GM23338 (cell line): ENCODE measurements around the gene PLOD2. TPM values are rescaled to one million over a fixed set of nuclear protein-coding genes. Genes with fewer than 3 reads are reported as not detected.
A peak's percentile ranks its signal among the peaks of the same experiment; 100 is the strongest.

Source experiments
- ATAC-seq: fragments of 200-7000 bp; cut with Tn5 transposase; 3 replicates; pipeline ENCODE4 v1.9.1; 2020
- DNase-seq: peaks from one replicate; pipeline ENCODE4 v3.0.0-alpha.2; 2015; ENCODE audit warnings: low spot score
- H2AFZ ChIP-seq: fragments of 200-600 bp; sonication (generic); 2 replicates; pipeline ENCODE4 v1.8.0; 2016; ENCODE audit warnings: antibody characterized with exemption, mild to moderate bottlenecking, moderate library complexity
- H3F3A ChIP-seq: fragments of 200-600 bp; sonication (generic); replicated peaks from 2 replicates; pipeline ENCODE4 v1.8.0; 2017; ENCODE audit warnings: antibody characterized with exemption, mixed run types, low read depth
- H3K27ac ChIP-seq: fragments of 200-600 bp; sonication (generic); 2 replicates; pipeline ENCODE4 v1.6.1; 2016; ENCODE audit warnings: low read depth
- H3K27me3 ChIP-seq: fragments of 200-600 bp; sonication (generic); 2 replicates; pipeline ENCODE4 v1.8.0; 2016; ENCODE audit warnings: mild to moderate bottlenecking, mixed run types, moderate library complexity; ENCODE audit not compliant: insufficient read depth
- H3K36me3 ChIP-seq: fragments of 200-600 bp; sonication (generic); 2 replicates; pipeline ENCODE4 v1.8.0; 2016; ENCODE audit warnings: mild to moderate bottlenecking; ENCODE audit not compliant: insufficient read depth
- H3K4me1 ChIP-seq: fragments of 200-600 bp; sonication (generic); 2 replicates; pipeline ENCODE4 v1.8.0; 2016; ENCODE audit warnings: mild to moderate bottlenecking, moderate library complexity; ENCODE audit not compliant: insufficient read depth
- H3K4me2 ChIP-seq: fragments of 200-600 bp; sonication (generic); 2 replicates; pipeline ENCODE4 v1.7.1; 2017; ENCODE audit warnings: mixed run types
- H3K4me3 ChIP-seq: fragments of 200-600 bp; sonication (generic); 2 replicates; pipeline ENCODE4 v1.6.1; 2016; ENCODE audit warnings: mixed run types
- H3K79me2 ChIP-seq: fragments of 200-600 bp; sonication (generic); replicated peaks from 2 replicates; pipeline ENCODE4 v1.8.0; 2017; ENCODE audit warnings: mild to moderate bottlenecking; ENCODE audit not compliant: insufficient read depth
- H3K9me2 ChIP-seq: fragments of 200-600 bp; sonication (generic); 2 replicates; pipeline ENCODE4 v1.8.0; 2017; ENCODE audit not compliant: insufficient read depth
- H4K20me1 ChIP-seq: fragments of 200-600 bp; sonication (generic); replicated peaks from 2 replicates; pipeline ENCODE4 v1.8.0; 2017; ENCODE audit warnings: mild to moderate bottlenecking; ENCODE audit not compliant: insufficient read depth
- H3K27ac Mint-ChIP-seq: 2 replicates; pipeline ENCODE4 v1.8.0; 2020; ENCODE audit warnings: inconsistent platforms, mild to moderate bottlenecking, moderate library complexity, mixed read lengths
- H3K27me3 Mint-ChIP-seq: 3 replicates; pipeline ENCODE4 v1.8.0; 2022; ENCODE audit warnings: low read depth, mild to moderate bottlenecking, moderate library complexity, mixed read lengths, inconsistent platforms; ENCODE audit not compliant: insufficient read depth, poor library complexity
- H3K36me3 Mint-ChIP-seq: 3 replicates; pipeline ENCODE4 v1.8.0; 2021; ENCODE audit warnings: low read depth, mild to moderate bottlenecking, inconsistent platforms, moderate library complexity, mixed read lengths
- H3K4me1 Mint-ChIP-seq: 3 replicates; pipeline ENCODE4 v1.8.0; 2020; ENCODE audit warnings: mild to moderate bottlenecking, inconsistent platforms, mixed read lengths
- H3K4me3 Mint-ChIP-seq: 3 replicates; pipeline ENCODE4 v1.8.0; 2021; ENCODE audit warnings: moderate library complexity, mild to moderate bottlenecking, inconsistent platforms, mixed read lengths
- H3K9me3 Mint-ChIP-seq: 3 replicates; pipeline ENCODE4 v1.8.0; 2020; ENCODE audit warnings: moderate library complexity, mild to moderate bottlenecking, inconsistent platforms, mixed read lengths
- CREB1 ChIP-seq: fragments of 250-450 bp; sonication (Bioruptor Pico); IDR thresholded peaks from 2 replicates; pipeline ENCODE4 v1.5.0; 2020; ENCODE audit warnings: low read depth, mild to moderate bottlenecking, moderate library complexity
- CTCF ChIP-seq, 2 experiments: fragments of 200-600 bp in 1 of 2; sonication (generic) in 1 of 2; conservative IDR thresholded peaks; 2 replicates each; pipeline versions ENCODE4 v1.5.1 to v1.6.1; 2016 to 2017; ENCODE audit warnings: antibody characterized with exemption in 2 of 2, low read depth in 2 of 2, mild to moderate bottlenecking in 2 of 2, moderate library complexity in 1 of 2
- ZNF331 ChIP-seq: fragments of 250-450 bp; sonication (Bioruptor Pico); IDR thresholded peaks from 2 replicates; pipeline ENCODE4 v1.5.0; 2020; ENCODE audit warnings: low read depth, mild to moderate bottlenecking, moderate library complexity
- ZNF462 ChIP-seq: fragments of 250-450 bp; sonication (Bioruptor Pico); IDR thresholded peaks from 2 replicates; pipeline ENCODE4 v1.5.0; 2020; ENCODE audit warnings: mild to moderate bottlenecking, moderate library complexity
- polyA plus RNA-seq: library from polyadenylated mRNA; unstranded; fragments of >200 nt; fragmentation: Nextera tagmentation; extraction: Ambion mirVana; gene quantifications from 2 replicates; pipeline ENCODE4 v1.2.1, GENCODE V29; 2016
- total RNA-seq: library from RNA; depleted of rRNA; stranded (reverse); fragments of >200 nt; shearing (Covaris generic); gene quantifications from 2 replicates; pipeline ENCODE4 v1.2.3, GENCODE V29; 2014

The PLOD2 gene
- total and polyA plus RNA-seq, 2 experiments from 2014 or later: 26.7 to 30.5 TPM

- TF ChIP-seq ZNF462 (CRISPR knock-in tag) (no peak), CREB1 (no peak)
Measured at GRCh38 chr3:146152834-146153233, 8.2 kb downstream of the PLOD2 start (continued).

- no peaks in the 10 kb centered on the region; the same call in 1 of the 2 replicates for H4K20me1 ChIP-seq
- Mint-ChIP-seq H3K36me3 (peaks cover 4% of the 10 kb centered on the region; the same call in 2 of the 3 replicates), H3K4me1 (peaks cover 21% of the 10 kb centered on the region), H3K27ac (no peak overlapping the region), H3K9me3 (no peaks in the 10 kb centered on the region), H3K4me3 (no peak overlapping the region), H3K27me3 (no peaks in the 10 kb centered on the region)
- H3F3A ChIP-seq: no peaks in the 10 kb centered on the region
- H3K4me2 ChIP-seq: no peak overlapping the region
- peaks cover 86% of the 10 kb centered on the region for H3K79me2 ChIP-seq
- H3K36me3 ChIP-seq: no peaks in the 10 kb centered on the region
- H3K27me3 ChIP-seq: no peaks in the 10 kb centered on the region
- no peak overlapping the region for H3K27ac ChIP-seq
- no peak overlapping the region for H3K4me3 ChIP-seq
- peak; percentile 39 for DNase-seq
- ATAC-seq: no peak
- H3K4me1 ChIP-seq: peaks cover 9% of the 10 kb centered on the region
- no peaks in the 10 kb centered on the region for H3K9me2 ChIP-seq
- H2AFZ ChIP-seq: no peak overlapping the region
- TF ChIP-seq CTCF (conservative IDR thresholded peaks at IDR 0.05; ENCODE audit: low read depth in 2 of 2) (peak; percentile 36 to 52; a peak in 3 of 4 replicates), ZNF331 (no peak)
Measured at GRCh38 chr3:146148468-146148931, 12.5 kb downstream of the PLOD2 start.
